IMR-90 (cell line): ENCODE results near the gene LRRC36. TPM values are rescaled to one million over a fixed set of nuclear protein-coding genes. Genes with fewer than 3 reads are reported as not detected.
A peak's percentile ranks its signal among the peaks of the same experiment; 100 is the strongest.

ENCODE experiments used
- ATAC-seq: fragments of 200-7000 bp; cut with Tn5 transposase; 2 replicates; pipeline ENCODE4 v1.9.1; 2020; ENCODE audit warnings: low read depth, mild to moderate bottlenecking, moderate library complexity
- BruUV-seq: library from RNA; stranded (reverse); fragments of 400-500 nt; replicated peaks from 2 replicates; lab custom pipeline; 2021; lab: Mats Ljungman, UMichigan
- CTCF ChIA-PET: fragments of 300-600 bp; formaldehyde crosslinking; extraction: SDS; loops from one replicate; lab custom pipeline; 2021; ENCODE audit warnings: antibody characterized with exemption; lab: Yijun Ruan, JAX
- POLR2A ChIA-PET: fragments of 300-600 bp; sonication (Branson Sonifier 250); formaldehyde crosslinking; loops from one replicate; lab custom pipeline; 2022; ENCODE audit warnings: antibody characterized with exemption; ENCODE audit not compliant: unreplicated experiment; lab: Charles Lee
- DNase-seq: peaks from one replicate; pipeline ENCODE4 v3.0.0; 2013
- H2AFZ ChIP-seq: replicated peaks from 2 replicates; pipeline ENCODE3; 2013; ENCODE audit warnings: low read length, mild to moderate bottlenecking; ENCODE audit not compliant: poor library complexity
- H2AK5ac ChIP-seq: 2 replicates; pipeline ENCODE4 v1.6.1; 2013; ENCODE audit warnings: low read depth, low read length, inconsistent platforms
- H2AK9ac ChIP-seq: replicated peaks from 2 replicates; pipeline ENCODE3; 2013; ENCODE audit warnings: mild to moderate bottlenecking, low read depth, low read length, moderate library complexity; ENCODE audit not compliant: poor library complexity
- H2BK120ac ChIP-seq: 2 replicates; pipeline ENCODE4 v1.6.1; 2013; ENCODE audit warnings: low read depth, low read length, inconsistent platforms
- H2BK15ac ChIP-seq: 3 replicates; pipeline ENCODE4 v1.6.1; 2013; ENCODE audit warnings: low read depth, low read length, inconsistent platforms
- H2BK20ac ChIP-seq: 2 replicates; pipeline ENCODE4 v1.6.1; 2013; ENCODE audit warnings: low read depth, mild to moderate bottlenecking, inconsistent platforms, low read length, moderate library complexity
- H2BK5ac ChIP-seq: 2 replicates; pipeline ENCODE4 v1.6.1; 2013; ENCODE audit warnings: mild to moderate bottlenecking, low read depth, low read length, inconsistent platforms; ENCODE audit not compliant: poor library complexity, severe bottlenecking
- H3K14ac ChIP-seq: replicated peaks from 2 replicates; pipeline ENCODE4 v1.6.1; 2013; ENCODE audit warnings: low read depth, low read length, inconsistent platforms
- H3K18ac ChIP-seq: 2 replicates; pipeline ENCODE4 v1.6.1; 2013; ENCODE audit warnings: low read depth, low read length, control low read depth
- H3K23ac ChIP-seq: 2 replicates; pipeline ENCODE4 v1.6.1; 2013; ENCODE audit warnings: low read depth, low read length, inconsistent platforms
- H3K27ac ChIP-seq: 2 replicates; pipeline ENCODE4 v1.5.1; 2013; ENCODE audit warnings: mild to moderate bottlenecking, control low read depth, low read length; ENCODE audit not compliant: insufficient read depth
- H3K27me3 ChIP-seq: 2 replicates; pipeline ENCODE4 v1.6.1; 2013; ENCODE audit warnings: low read length; ENCODE audit not compliant: control insufficient read depth, insufficient read depth
- H3K36me3 ChIP-seq: 2 replicates; pipeline ENCODE4 v1.6.1; 2013; ENCODE audit warnings: low read length, mixed read lengths; ENCODE audit not compliant: control insufficient read depth, insufficient read depth
- H3K4ac ChIP-seq: 2 replicates; pipeline ENCODE4 v1.6.1; 2013; ENCODE audit warnings: low read depth, low read length, inconsistent platforms
- H3K4me1 ChIP-seq: 2 replicates; pipeline ENCODE4 v1.6.1; 2013; ENCODE audit warnings: low read length, mixed read lengths; ENCODE audit not compliant: control insufficient read depth, insufficient read depth
- H3K4me2 ChIP-seq: 2 replicates; pipeline ENCODE4 v1.6.1; 2013; ENCODE audit warnings: low read depth, mild to moderate bottlenecking, control low read depth, low read length, moderate library complexity
- H3K4me3 ChIP-seq: 2 replicates; pipeline ENCODE4 v1.5.1; 2013; ENCODE audit warnings: low read depth, mild to moderate bottlenecking, control low read depth, low read length, moderate library complexity; ENCODE audit not compliant: insufficient read depth
- H3K56ac ChIP-seq: 2 replicates; pipeline ENCODE4 v1.6.1; 2013; ENCODE audit warnings: low read length, inconsistent platforms; ENCODE audit not compliant: insufficient read depth; ENCODE audit errors: extremely low read depth
- H3K79me1 ChIP-seq, 2 experiments: 2 replicates each; pipeline ENCODE4 v1.6.1; 2013; ENCODE audit warnings: low read length in 2 of 2, inconsistent platforms in 1 of 2, low read depth in 1 of 2
- H3K9ac ChIP-seq: 2 replicates; pipeline ENCODE4 v1.6.1; 2013; ENCODE audit warnings: low read depth, low read length, control low read depth
- H3K9me1 ChIP-seq: 2 replicates; pipeline ENCODE4 v1.6.1; 2013; ENCODE audit warnings: low read length, inconsistent platforms; ENCODE audit not compliant: insufficient read depth
- H3K9me3 ChIP-seq: 2 replicates; pipeline ENCODE4 v1.6.1; 2013; ENCODE audit warnings: low read length; ENCODE audit not compliant: control insufficient read depth, insufficient read depth
- H4K20me1 ChIP-seq: 2 replicates; pipeline ENCODE4 v1.6.1; 2013; ENCODE audit warnings: low read length, inconsistent platforms; ENCODE audit not compliant: insufficient read depth
- H4K5ac ChIP-seq: 2 replicates; pipeline ENCODE4 v1.6.1; 2013; ENCODE audit warnings: mild to moderate bottlenecking, low read depth, low read length, control low read depth
- H4K8ac ChIP-seq, 2 experiments: 2 replicates each; pipeline ENCODE4 v1.6.1; 2013; ENCODE audit warnings: low read depth in 2 of 2, low read length in 2 of 2, control low read depth in 1 of 2, inconsistent platforms in 1 of 2
- H4K91ac ChIP-seq: 2 replicates; pipeline ENCODE4 v1.6.1; 2013; ENCODE audit warnings: low read depth, low read length, inconsistent platforms; ENCODE audit not compliant: insufficient read depth
- CEBPB ChIP-seq: IDR thresholded peaks from 2 replicates; pipeline ENCODE4 v1.6.1; 2012; ENCODE audit warnings: low read depth, low read length, improper control_type of control experiment
- CTCF ChIP-seq: conservative IDR thresholded peaks from 2 replicates; pipeline ENCODE4 v1.5.1; 2012; ENCODE audit warnings: mild to moderate bottlenecking, low read depth, low read length, improper control_type of control experiment
- ELK1 ChIP-seq: fragments of 150-350 bp; IDR thresholded peaks from 2 replicates; pipeline ENCODE4 v1.6.1; 2016; ENCODE audit warnings: low read depth, mild to moderate bottlenecking, low read length, moderate library complexity, borderline replicate concordance
- FOS ChIP-seq: fragments of 150-350 bp; IDR thresholded peaks from 2 replicates; pipeline ENCODE4 v1.6.1; 2016; ENCODE audit warnings: low read depth, low read length
- MAFK ChIP-seq: IDR thresholded peaks from 2 replicates; pipeline ENCODE4 v1.6.1; 2012; ENCODE audit warnings: low read depth, low read length, improper control_type of control experiment
- MAZ ChIP-seq: IDR thresholded peaks from 2 replicates; pipeline ENCODE4 v1.6.1; 2012; ENCODE audit warnings: low read depth, mild to moderate bottlenecking, low read length, improper control_type of control experiment, moderate library complexity, borderline replicate concordance
- MXI1 ChIP-seq: IDR thresholded peaks from 2 replicates; pipeline ENCODE4 v1.6.1; 2012; ENCODE audit warnings: low read depth, mild to moderate bottlenecking, low read length, moderate library complexity, borderline replicate concordance
- RAD21 ChIP-seq: IDR thresholded peaks from 2 replicates; pipeline ENCODE4 v1.6.1; 2012; ENCODE audit warnings: low read length, improper control_type of control experiment
- RCOR1 ChIP-seq: IDR thresholded peaks from 2 replicates; pipeline ENCODE4 v1.6.1; 2012; ENCODE audit warnings: mild to moderate bottlenecking, low read length, improper control_type of control experiment; ENCODE audit not compliant: insufficient replicate concordance
- SMC3 ChIP-seq: fragments of 150-350 bp; IDR thresholded peaks from 2 replicates; pipeline ENCODE4 v1.6.1; 2016; ENCODE audit warnings: low read depth, mild to moderate bottlenecking, antibody characterized with exemption, low read length, moderate library complexity
- WGBS, 2 experiments: methylation state at CpG; one replicate each; pipeline versions ENCODE4 v1.1.5 to v1.1.7; 2013; ENCODE audit warnings: missing lambda C conversion rate in 2 of 2; ENCODE audit not compliant: insufficient read length in 1 of 2; ENCODE audit errors: extremely low coverage in 2 of 2; 5-methylcytosine and 5-hydroxymethylcytosine counted together
- dilution Hi-C: fragments of 300-500 bp; cut with HindIII; formaldehyde crosslinking; loops from one replicate; pipeline ENCODE4 v1.14.3; 2018; ENCODE audit warnings: low sequenced_read_pairs; ENCODE audit not compliant: unreplicated experiment
- in situ Hi-C: fragments of 300-500 bp; cut with MboI; formaldehyde crosslinking; loops from 3 replicates; pipeline ENCODE4 v1.14.3; 2019; ENCODE audit warnings: low sequenced_read_pairs, inconsistent platforms, mixed read lengths
- intact Hi-C: fragments of 100-400 bp; cut with micrococcal nuclease; formaldehyde crosslinking; loops from 2 replicates; pipeline ENCODE4 v1.10.0; 2022
- polyA plus RNA-seq, 3 experiments: library from polyadenylated mRNA; depleted of rRNA; stranded (reverse); fragments of >200 nt; gene quantifications; 2 replicates each; pipeline ENCODE4 v1.2.3, GENCODE V29; 2012; ENCODE audit warnings: low replicate concordance in 1 of 3
- total RNA-seq: library from RNA; depleted of rRNA; stranded (reverse); fragments of >200 nt; gene quantifications from 2 replicates; pipeline ENCODE4 v1.2.3, GENCODE V29; 2012
- TF ChIP-seq, protein P1 (sequence below): fragments of 150-350 bp; IDR thresholded peaks from 2 replicates; pipeline ENCODE4 v1.6.1; 2017; ENCODE audit warnings: mild to moderate bottlenecking, antibody characterized with exemption, low read length, low read depth

Gene LRRC36
- total and polyA plus RNA-seq, 2 of the 4 experiments (the other 2 are of a cell fraction): 0.18 to 0.29 TPM

DNA sequence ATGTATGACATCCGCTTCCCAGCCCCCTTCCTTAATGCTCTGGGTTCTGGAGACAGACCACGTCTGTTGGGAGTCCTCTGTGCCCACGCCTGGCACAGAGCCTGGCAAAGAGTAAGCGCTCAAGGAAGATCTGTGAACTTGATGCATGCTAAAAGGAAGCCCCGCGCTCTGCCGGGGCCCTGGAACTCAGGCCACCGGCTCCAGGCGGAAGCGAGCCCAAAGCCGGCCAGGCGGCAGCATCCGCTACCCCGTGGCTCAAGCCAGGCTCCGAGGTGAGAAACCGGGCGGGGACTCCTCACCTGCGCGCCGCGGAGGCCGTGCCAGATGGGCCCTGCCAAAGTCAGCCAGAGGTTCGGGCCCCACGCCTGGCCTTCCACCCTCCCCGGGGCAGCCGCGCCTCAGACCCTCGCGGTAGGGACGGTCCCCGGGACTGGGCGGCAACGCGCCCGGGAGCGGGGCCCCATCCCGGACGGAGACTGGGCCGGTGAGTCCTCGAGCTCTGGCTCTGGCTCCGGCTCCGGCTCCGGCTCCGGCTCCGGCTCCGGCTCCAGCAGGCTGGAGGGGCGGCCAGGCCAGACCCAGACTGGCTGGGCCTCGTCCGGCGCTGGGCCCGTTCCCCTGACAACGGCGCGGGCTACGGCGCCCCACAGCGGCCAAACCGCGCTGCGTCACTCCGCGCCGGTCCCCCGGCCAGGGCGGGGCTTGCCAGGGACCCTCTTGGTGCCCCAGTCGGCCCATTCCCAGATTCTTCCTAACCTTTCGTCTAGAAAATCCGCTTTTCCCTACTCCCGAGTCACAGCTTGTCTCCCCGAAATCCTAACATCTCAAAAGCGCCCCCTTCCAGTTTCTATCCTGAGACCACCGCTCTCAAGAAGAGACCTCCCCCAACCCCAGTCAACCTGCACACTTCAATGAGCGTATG lies 89.5 kb downstream of the LRRC36 start, which contains the start of gene ZDHHC1:
TSS of gene ZDHHC1 (minus strand) at position 606 of the 922 bp plus-strand sequence. CDS start 8,702 bp downstream, outside the sequence.
- dilution Hi-C loops: no loop called here
- H2BK15ac ChIP-seq: 0 out of 3 replicates have a peak within 1 kb of the TSS, but pooled peaks have one; percentile 5
- H3K18ac ChIP-seq: 0 out of 2 replicates have a peak within 1 kb of the TSS, but pooled peaks have one; percentile 16
- peak within 1 kb of the TSS; percentile 93 for H2AK9ac ChIP-seq
- H2BK5ac ChIP-seq: peak within 1 kb of the TSS; percentile 35
- peak within 1 kb of the TSS; percentile 87 for H3K14ac ChIP-seq
- H3K9me1 ChIP-seq: no peaks in the 10 kb centered on the region
- H3K4me2 ChIP-seq: peak within 1 kb of the TSS; percentile 96
- H4K91ac ChIP-seq: peak within 1 kb of the TSS; percentile 78
- POLR2A ChIA-PET: interaction anchor here (0.6 to 0.7 kb wide), 2 partner anchors 11 to 40 kb away, joined by 3 read pairs; no protein-coding TSS in a partner anchor
- H3K27ac ChIP-seq: peak within 1 kb of the TSS; percentile 60
- H3K56ac ChIP-seq: no peak within 1 kb of the TSS; the same call in 1 of the 2 replicates
- CTCF ChIA-PET: interaction anchor here (0.8 to 1.6 kb wide), 2 partner anchors 12 to 41 kb away, joined by 3 to 6 read pairs; no protein-coding TSS in a partner anchor
- peaks cover 2 to 15% of the 10 kb centered on the region in 2 experiments; a peak in 3 of 4 replicates for H3K79me1 ChIP-seq
- H4K8ac ChIP-seq: peak within 1 kb of the TSS; percentile 95
- in situ Hi-C loops: no loop called here
- ATAC-seq (peak; percentile 98), DNase-seq (peak; percentile 61)
- peak within 1 kb of the TSS; percentile 47 for H2BK120ac ChIP-seq
- no peaks in the 10 kb centered on the region for H4K20me1 ChIP-seq
- H2AK5ac ChIP-seq: peak within 1 kb of the TSS; percentile 13; the same call in 1 of the 2 replicates
- H3K4ac ChIP-seq: peak within 1 kb of the TSS; percentile 73
- H3K36me3 ChIP-seq: no peaks in the 10 kb centered on the region
- no TSS peak for BruUV-seq
- intact Hi-C loops: no loop called here
- H2AFZ ChIP-seq: peak within 1 kb of the TSS; percentile 98
- H3K27me3 ChIP-seq: no peaks in the 10 kb centered on the region
- 0 out of 2 replicates have a peak within 1 kb of the TSS, but pooled peaks have one; percentile 14 for H2BK20ac ChIP-seq
- peak within 1 kb of the TSS; percentile 85 for H4K5ac ChIP-seq
- H3K9ac ChIP-seq: peak within 1 kb of the TSS; percentile 86
- peak within 1 kb of the TSS; percentile 78 for H3K4me3 ChIP-seq
- H3K4me1 ChIP-seq: no peaks in the 10 kb centered on the region; the same call in 1 of the 2 replicates
- WGBS, 2 experiments: 2% methylated on average over 43 of the region's 73 CpGs; no CpG with 5 or more reads in 1 of the 2 experiments
- peak within 1 kb of the TSS; percentile 79 for H3K23ac ChIP-seq
- H3K9me3 ChIP-seq: no peaks in the 10 kb centered on the region
- TF ChIP-seq MXI1 (peak; percentile 63; the same call in 1 of the 2 replicates), FOS (no peak), SMC3 (peak; percentile 27), RAD21 (peak; percentile 61), MAFK (no peak), CEBPB (no peak), MAZ (peak; percentile 59; the same call in 1 of the 2 replicates), CTCF (peak; percentile 57), ELK1 (no peak), RCOR1 (no peak)
- TF ChIP-seq, protein P1, sequence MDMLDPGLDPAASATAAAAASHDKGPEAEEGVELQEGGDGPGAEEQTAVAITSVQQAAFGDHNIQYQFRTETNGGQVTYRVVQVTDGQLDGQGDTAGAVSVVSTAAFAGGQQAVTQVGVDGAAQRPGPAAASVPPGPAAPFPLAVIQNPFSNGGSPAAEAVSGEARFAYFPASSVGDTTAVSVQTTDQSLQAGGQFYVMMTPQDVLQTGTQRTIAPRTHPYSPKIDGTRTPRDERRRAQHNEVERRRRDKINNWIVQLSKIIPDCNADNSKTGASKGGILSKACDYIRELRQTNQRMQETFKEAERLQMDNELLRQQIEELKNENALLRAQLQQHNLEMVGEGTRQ: no peak
